ENCODE data around the gene TPGS1.

- no peak for TF ChIP-seq CTCF (IDR thresholded peaks at IDR 0.05; ENCODE audit: low read depth, low read length, poor library complexity, severe bottlenecking)
- no peak for TF ChIP-seq EZH2phosphoT487 (IDR thresholded peaks at IDR 0.05; ENCODE audit: borderline replicate concordance, low read length)
Observed at GRCh38 chr19:494171-495080, 12.9 kb upstream of the TPGS1 start.
